Panc1 (cell line): ENCODE measurements around the gene LYRM1. TPM values are rescaled to one million over a fixed set of nuclear protein-coding genes. Genes with fewer than 3 reads are reported as not detected.
A peak's percentile ranks its signal among the peaks of the same experiment; 100 is the strongest.

Source experiments
- ATAC-seq: fragments of 200-7000 bp; cut with Tn5 transposase; 2 replicates; pipeline ENCODE4 v1.9.1; 2020; ENCODE audit warnings: mild to moderate bottlenecking, moderate library complexity
- BruUV-seq: library from RNA; stranded (reverse); fragments of 400-500 nt; replicated peaks from 2 replicates; lab custom pipeline; 2021; lab: Mats Ljungman, UMichigan
- CTCF ChIA-PET: fragments of 300-600 bp; sonication (Branson Sonifier 250); formaldehyde crosslinking; loops from one replicate; lab custom pipeline; 2022; ENCODE audit warnings: antibody characterized with exemption; lab: Charles Lee
- POLR2A ChIA-PET: fragments of 300-600 bp; sonication (Branson Sonifier 250); formaldehyde crosslinking; loops from one replicate; lab custom pipeline; 2022; ENCODE audit warnings: antibody characterized with exemption; lab: Charles Lee
- DNase-seq: peaks from one replicate; pipeline ENCODE4 v3.0.0-alpha.2; 2010; ENCODE audit warnings: low read depth, low spot score
- H3K27ac ChIP-seq: 2 replicates; pipeline ENCODE4 v1.5.1; 2011; ENCODE audit warnings: mild to moderate bottlenecking, low read length, inconsistent platforms
- H3K27me3 ChIP-seq: fragments of 200-500 bp; sonication (Bioruptor generic); 2 replicates; pipeline ENCODE4 v1.6.0; 2014; ENCODE audit warnings: low read length, inconsistent platforms; ENCODE audit not compliant: control insufficient read depth, insufficient read depth
- H3K36me3 ChIP-seq: fragments of 200-500 bp; sonication (Bioruptor generic); 2 replicates; pipeline ENCODE4 v1.5.1; 2014; ENCODE audit warnings: inconsistent platforms, mild to moderate bottlenecking, low read length, moderate library complexity; ENCODE audit not compliant: control insufficient read depth, insufficient read depth
- H3K4me1 ChIP-seq: 2 replicates; pipeline ENCODE4 v1.5.1; 2011; ENCODE audit warnings: inconsistent platforms, mild to moderate bottlenecking, low read length, moderate library complexity; ENCODE audit not compliant: control insufficient read depth, insufficient read depth
- H3K4me3 ChIP-seq, 2 experiments: 2 replicates each; pipeline ENCODE4 v1.5.1; 2011 to 2012; ENCODE audit warnings: low read depth in 2 of 2, low read length in 2 of 2, mild to moderate bottlenecking in 2 of 2, inconsistent platforms in 1 of 2, moderate library complexity in 1 of 2
- H3K9me3 ChIP-seq: fragments of 200-500 bp; sonication (Bioruptor generic); 2 replicates; pipeline ENCODE4 v1.5.1; 2014; ENCODE audit warnings: low read depth, mild to moderate bottlenecking, inconsistent platforms, low read length, moderate library complexity; ENCODE audit not compliant: control insufficient read depth, insufficient read depth
- CTCF ChIP-seq: fragments of 450-650 bp; IDR thresholded peaks from 2 replicates; pipeline ENCODE4 v1.5.1; 2017; ENCODE audit warnings: mild to moderate bottlenecking
- POLR2AphosphoS5 ChIP-seq: IDR thresholded peaks from 2 replicates; pipeline ENCODE4 v1.6.1; 2012; ENCODE audit warnings: mild to moderate bottlenecking, low read depth, low read length, moderate library complexity
- SIN3A ChIP-seq: IDR thresholded peaks from 2 replicates; pipeline ENCODE4 v1.6.1; 2012; ENCODE audit warnings: low read depth, mild to moderate bottlenecking, low read length, moderate library complexity, borderline replicate concordance; ENCODE audit not compliant: insufficient read depth
- TCF7L2 ChIP-seq: IDR thresholded peaks from 2 replicates; pipeline ENCODE4 v1.6.1; 2011; ENCODE audit warnings: mild to moderate bottlenecking, low read depth, low read length, inconsistent platforms
- in situ Hi-C: cut with HindIII; loops from 2 replicates; pipeline ENCODE4 v1.10.0; 2016; ENCODE audit warnings: low sequenced_read_pairs, low pct_unique_long_range_greater_than_20kb
- intact Hi-C: fragments of 100-400 bp; cut with micrococcal nuclease; formaldehyde crosslinking; loops from one replicate; pipeline ENCODE4 v1.10.0; 2022; ENCODE audit not compliant: unreplicated experiment
- total RNA-seq: library from RNA; stranded (reverse); gene quantifications from one replicate; pipeline ENCODE4 v1.2.1, GENCODE V29; 2021; ENCODE audit not compliant: unreplicated experiment
- TF ChIP-seq, protein P1 (sequence below), 2 experiments: IDR thresholded peaks; 2 replicates each; pipeline ENCODE4 v1.6.1; 2011 to 2012; ENCODE audit warnings: low read depth in 2 of 2, control low read depth in 1 of 2, low read length in 1 of 2, mild to moderate bottlenecking in 1 of 2, moderate library complexity in 1 of 2; ENCODE audit not compliant: insufficient read depth in 1 of 2

The LYRM1 gene
- total RNA-seq, 1 experiment from 2014 or later, result 30.7 TPM

DNA sequence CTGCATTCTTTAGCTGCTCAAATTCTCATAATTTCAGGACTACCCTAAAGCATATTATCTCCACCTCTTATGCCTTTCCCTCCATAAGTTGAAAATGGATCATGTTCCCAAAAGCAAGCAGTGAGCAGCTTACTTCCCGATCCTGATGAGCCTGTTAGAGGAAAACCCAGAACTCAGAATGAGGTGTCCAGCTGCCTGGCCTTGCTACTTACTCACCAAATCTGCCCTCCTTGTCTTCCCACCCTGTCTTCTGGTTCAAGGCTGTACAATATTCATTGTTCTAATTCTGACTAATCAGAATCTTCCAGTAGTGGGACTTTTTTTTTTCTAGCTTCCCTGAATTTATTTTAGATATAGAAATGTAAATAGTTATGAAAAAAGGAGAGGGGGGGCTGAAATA is 10.8 kb downstream of the LYRM1 start:
- DNase-seq (no peak), ATAC-seq (no peak)
- in situ Hi-C loops (no loop called here), intact Hi-C loops (no loop called here)
- ChIA-PET CTCF (no interaction called here), POLR2A (interaction anchor here (0.6 kb wide), 1 partner anchor 8 kb away, joined by 3 read pairs; no protein-coding TSS in a partner anchor)
- TF ChIP-seq CTCF, result no peak
- TF ChIP-seq POLR2AphosphoS5, result no peak
- TF ChIP-seq TCF7L2, result no peak
- no peak for TF ChIP-seq SIN3A
- TF ChIP-seq, protein P1, sequence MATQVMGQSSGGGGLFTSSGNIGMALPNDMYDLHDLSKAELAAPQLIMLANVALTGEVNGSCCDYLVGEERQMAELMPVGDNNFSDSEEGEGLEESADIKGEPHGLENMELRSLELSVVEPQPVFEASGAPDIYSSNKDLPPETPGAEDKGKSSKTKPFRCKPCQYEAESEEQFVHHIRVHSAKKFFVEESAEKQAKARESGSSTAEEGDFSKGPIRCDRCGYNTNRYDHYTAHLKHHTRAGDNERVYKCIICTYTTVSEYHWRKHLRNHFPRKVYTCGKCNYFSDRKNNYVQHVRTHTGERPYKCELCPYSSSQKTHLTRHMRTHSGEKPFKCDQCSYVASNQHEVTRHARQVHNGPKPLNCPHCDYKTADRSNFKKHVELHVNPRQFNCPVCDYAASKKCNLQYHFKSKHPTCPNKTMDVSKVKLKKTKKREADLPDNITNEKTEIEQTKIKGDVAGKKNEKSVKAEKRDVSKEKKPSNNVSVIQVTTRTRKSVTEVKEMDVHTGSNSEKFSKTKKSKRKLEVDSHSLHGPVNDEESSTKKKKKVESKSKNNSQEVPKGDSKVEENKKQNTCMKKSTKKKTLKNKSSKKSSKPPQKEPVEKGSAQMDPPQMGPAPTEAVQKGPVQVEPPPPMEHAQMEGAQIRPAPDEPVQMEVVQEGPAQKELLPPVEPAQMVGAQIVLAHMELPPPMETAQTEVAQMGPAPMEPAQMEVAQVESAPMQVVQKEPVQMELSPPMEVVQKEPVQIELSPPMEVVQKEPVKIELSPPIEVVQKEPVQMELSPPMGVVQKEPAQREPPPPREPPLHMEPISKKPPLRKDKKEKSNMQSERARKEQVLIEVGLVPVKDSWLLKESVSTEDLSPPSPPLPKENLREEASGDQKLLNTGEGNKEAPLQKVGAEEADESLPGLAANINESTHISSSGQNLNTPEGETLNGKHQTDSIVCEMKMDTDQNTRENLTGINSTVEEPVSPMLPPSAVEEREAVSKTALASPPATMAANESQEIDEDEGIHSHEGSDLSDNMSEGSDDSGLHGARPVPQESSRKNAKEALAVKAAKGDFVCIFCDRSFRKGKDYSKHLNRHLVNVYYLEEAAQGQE (IDR thresholded peaks at IDR 0.05; ENCODE audit: insufficient read depth in 1 of 2, low read depth in 2 of 2, low read length in 1 of 2), result no peak
- Histone ChIP-seq H3K9me3 (no peaks in the 10 kb centered on the region), H3K4me3 (no peak overlapping the region), H3K4me1 (peaks cover 30% of the 10 kb centered on the region), H3K27ac (peak overlapping the region; percentile 64; the same call in 1 of the 2 replicates), H3K27me3 (no peaks in the 10 kb centered on the region), H3K36me3 (no peaks in the 10 kb centered on the region)
- BruUV-seq, result no TSS peak

- intact Hi-C loops, result no loop called here
- POLR2A ChIA-PET, result no interaction called here
- ATAC-seq (no peak), DNase-seq (no peak)
- Histone ChIP-seq H3K4me1 (peaks cover 5% of the 10 kb centered on the region), H3K4me3 (no peak overlapping the region), H3K27ac (no peak overlapping the region), H3K36me3 (no peaks in the 10 kb centered on the region), H3K27me3 (no peaks in the 10 kb centered on the region), H3K9me3 (no peaks in the 10 kb centered on the region)
- CTCF ChIA-PET, result no interaction called here
- no TSS peak for BruUV-seq
- TF ChIP-seq CTCF (no peak), POLR2AphosphoS5 (no peak), SIN3A (no peak)
- TF ChIP-seq, protein P1 (IDR thresholded peaks at IDR 0.05; ENCODE audit: insufficient read depth in 1 of 2, low read depth in 2 of 2, low read length in 1 of 2), result no peak
- in situ Hi-C loops, result no loop called here
These were observed 15.7 kb downstream of the LYRM1 start for GRCh38 chr16:20916289-20916688.
